Stimulated activated CD8-positive, alpha-beta memory T cell treated with anti-CD3 and anti-CD28 coated beads, Interleukin-12 subunit alpha, Interleukin-12 subunit beta, amount 100 ng/mL, for 1 hour (primary cell): ENCODE measurements around the gene ZDHHC12.

Experiments used
- DNase-seq: peaks from one replicate; pipeline ENCODE4 v3.0.0-alpha.2; 2020; ENCODE audit warnings: low read depth

Gene ZDHHC12

DNA sequence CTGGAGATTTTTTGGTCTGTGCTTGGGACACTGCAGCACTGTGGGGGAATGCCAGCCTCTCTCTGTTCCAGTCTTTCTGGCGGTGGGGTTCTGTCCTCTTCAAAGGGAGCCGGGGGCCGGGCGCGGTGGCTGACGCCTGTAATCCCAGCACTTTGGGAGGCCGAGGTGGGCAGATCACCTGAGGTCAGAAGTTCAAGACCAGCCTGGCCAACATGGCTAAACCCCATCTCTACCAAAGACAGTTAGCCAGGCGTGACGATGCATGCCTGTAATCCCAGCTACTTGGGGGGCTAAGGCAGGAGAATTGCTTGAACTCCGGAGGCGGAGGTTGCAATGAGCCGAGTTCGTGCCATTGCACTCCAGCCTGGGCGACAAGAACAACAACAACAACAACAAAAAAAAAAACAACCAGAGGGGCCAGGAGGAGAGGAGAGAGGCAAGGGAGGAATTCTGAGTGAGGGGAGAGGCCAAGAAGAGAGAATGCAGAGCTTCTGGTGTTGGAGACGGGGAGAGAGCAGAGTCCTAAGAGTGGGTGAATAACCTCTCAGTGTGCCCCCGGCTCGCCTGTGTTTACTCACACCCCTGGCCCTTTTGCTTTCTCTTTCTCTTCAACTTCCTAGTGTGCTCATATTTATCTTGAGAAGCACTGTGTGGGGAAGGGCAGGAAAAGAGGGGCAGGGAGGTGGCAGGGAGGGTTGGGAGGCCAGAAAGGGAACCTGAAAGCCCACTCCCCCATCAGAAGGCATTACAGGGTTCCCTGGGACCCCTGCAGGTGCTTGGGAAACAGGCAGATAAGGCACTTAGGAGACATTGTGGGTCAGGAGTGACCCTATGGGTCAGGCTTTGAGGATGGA, 38.1 kb downstream of the ZDHHC12 start:
- no peak for DNase-seq

GRCh38 chr9:128684325-128685199, 39.4 kb downstream of the ZDHHC12 start:
- DNase-seq = peak; percentile 52

DNA sequence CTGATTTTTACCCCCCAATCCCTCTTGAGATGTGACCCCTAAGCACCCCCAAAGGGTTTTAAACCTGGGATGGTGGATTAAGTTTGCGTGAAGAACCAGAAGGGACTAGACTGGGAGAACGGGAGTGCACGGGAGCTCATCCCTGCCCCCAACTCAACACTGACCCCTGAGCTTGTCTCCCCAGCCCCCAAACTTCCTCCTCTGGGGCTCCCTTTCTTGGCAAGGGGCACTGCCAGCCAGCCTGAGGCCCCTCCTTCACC, 39.9 kb downstream of the ZDHHC12 start:
- DNase-seq = no peak

GRCh38 chr9:128683340-128684064, 40.4 kb downstream of the ZDHHC12 start:
- DNase-seq = no peak

DNA sequence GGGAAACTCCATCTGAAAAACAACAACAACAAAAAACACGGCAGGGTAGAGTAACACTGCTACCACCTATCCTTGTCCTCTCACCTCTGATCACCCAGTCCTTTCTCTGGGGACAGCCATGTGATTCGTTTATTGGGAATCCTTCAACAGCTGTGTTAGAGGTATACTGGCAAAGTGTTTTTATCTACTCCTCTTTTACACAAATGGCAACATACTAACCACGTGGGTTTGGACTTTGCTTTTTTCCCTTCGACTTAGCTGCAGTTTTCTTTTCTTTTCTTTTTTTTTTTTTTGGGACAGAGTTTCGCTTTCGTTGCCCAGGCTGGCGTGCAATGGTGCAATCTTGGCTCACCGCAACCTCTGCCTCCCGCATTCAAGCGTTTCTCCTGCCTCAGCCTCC, 46.1 kb downstream of the ZDHHC12 start:
- no peak for DNase-seq

DNA sequence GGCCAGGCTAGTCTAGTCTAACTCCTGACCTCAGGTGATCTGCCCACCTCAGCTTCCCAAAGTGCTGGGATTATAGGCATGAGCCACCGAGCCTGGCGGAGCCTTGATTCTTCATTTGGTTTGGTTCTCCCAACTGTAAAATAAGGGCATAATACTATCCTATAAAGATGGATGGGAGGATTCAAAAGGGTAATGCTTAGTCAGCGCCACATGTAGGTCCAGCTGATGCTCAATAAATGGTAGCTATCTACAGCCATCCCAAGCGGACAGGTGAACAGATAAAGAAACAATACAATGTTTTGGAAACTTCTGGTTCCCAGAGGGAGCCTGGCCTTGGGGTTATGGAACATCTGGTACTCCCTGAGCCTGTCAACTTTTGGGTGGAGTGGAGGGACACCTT, 48.5 kb downstream of the ZDHHC12 start:
- no peak for DNase-seq
